GM18951 (cell line): ENCODE results near the gene PRPF8.

ENCODE experiments used
- POLR2A ChIP-seq: IDR thresholded peaks from 4 replicates; pipeline ENCODE4 v1.6.1; 2011; ENCODE audit warnings: mild to moderate bottlenecking; ENCODE audit not compliant: insufficient read length, insufficient read depth; ENCODE audit errors: extremely low read depth
- in situ Hi-C: fragments of 300-500 bp; cut with MboI; formaldehyde crosslinking; loops from one replicate; pipeline ENCODE4 v1.12.0; 2022; ENCODE audit warnings: low sequenced_read_pairs, mixed read lengths, inconsistent platforms; ENCODE audit not compliant: unreplicated experiment

Gene PRPF8

GRCh38 chr17:1628856-1629503 is 55.7 kb downstream of the PRPF8 start:
- in situ Hi-C loops, result loop anchor here (5.0 kb wide), 1 partner anchor 37 kb away; no protein-coding TSS in a partner anchor
- TF ChIP-seq POLR2A, result peak; percentile 54

GRCh38 chr17:1627982-1628855 is 56.4 kb downstream of the PRPF8 start, which contains the start of gene SLC43A2:
SLC43A2 (minus strand) TSS chr17:1628834; CDS start chr17:1627874, 960 bp downstream.
- peak; percentile 37 for TF ChIP-seq POLR2A
- in situ Hi-C loops, result loop anchor here (5.0 kb wide), 1 partner anchor 36 kb away; no protein-coding TSS in a partner anchor

GRCh38 chr17:1627182-1627981 is 57.3 kb downstream of the PRPF8 start:
- TF ChIP-seq POLR2A, result peak; percentile 34
- in situ Hi-C loops, result loop anchor here (5.0 kb wide), 1 partner anchor 35 kb away; no protein-coding TSS in a partner anchor

- in situ Hi-C loops, result loop anchor here (5.0 kb wide), 1 partner anchor 34 kb away; no protein-coding TSS in a partner anchor
- no peak for TF ChIP-seq POLR2A
Measured at GRCh38 chr17:1626333-1626732, 58.3 kb downstream of the PRPF8 start.

GRCh38 chr17:1625581-1625980 is 59.1 kb downstream of the PRPF8 start:
- TF ChIP-seq POLR2A, result no peak
- in situ Hi-C loops, result loop anchor here (5.0 kb wide), 1 partner anchor 33 kb away; no protein-coding TSS in a partner anchor

GRCh38 chr17:1625053-1625452 is 59.6 kb downstream of the PRPF8 start:
- in situ Hi-C loops, result loop anchor here (5.0 kb wide), 1 partner anchor 33 kb away; no protein-coding TSS in a partner anchor
- no peak for TF ChIP-seq POLR2A

- in situ Hi-C loops, result loop anchor here (5.0 kb wide), 1 partner anchor 32 kb away; no protein-coding TSS in a partner anchor
- no peak for TF ChIP-seq POLR2A
Measured at GRCh38 chr17:1624650-1625049, 60.0 kb downstream of the PRPF8 start.

- in situ Hi-C loops, result no loop called here
- no peak for TF ChIP-seq POLR2A
Measured at GRCh38 chr17:1623057-1623630, 61.5 kb downstream of the PRPF8 start.

- TF ChIP-seq POLR2A, result no peak
- in situ Hi-C loops, result no loop called here
Measured at GRCh38 chr17:1621273-1621954, 63.3 kb downstream of the PRPF8 start.

GRCh38 chr17:1620486-1620885 is 64.2 kb downstream of the PRPF8 start:
- in situ Hi-C loops, result no loop called here
- no peak for TF ChIP-seq POLR2A

- no peak for TF ChIP-seq POLR2A
Measured at GRCh38 chr17:1617620-1618174, 67.0 kb downstream of the PRPF8 start.

GRCh38 chr17:1616101-1616500 is 68.6 kb downstream of the PRPF8 start:
- TF ChIP-seq POLR2A, result no peak
- in situ Hi-C loops, result no loop called here

More at GRCh38 chr17:1617620-1618174, 67.0 kb downstream of the PRPF8 start:
- in situ Hi-C loops, result no loop called here

GRCh38 chr17:1612400-1612799 is 72.3 kb downstream of the PRPF8 start:
- TF ChIP-seq POLR2A, result no peak
- in situ Hi-C loops, result no loop called here
